PC-9 (cell line): ENCODE results near the gene TRIM6.

Experiments used
- EZH2 ChIP-seq: fragments of 200-600 bp; sonication (generic); IDR thresholded peaks from 2 replicates; pipeline ENCODE4 v1.8.0; 2017; ENCODE audit warnings: antibody characterized with exemption, low read depth
- TF ChIP-seq, protein P1 (sequence below): fragments of 200-600 bp; sonication (generic); conservative IDR thresholded peaks from 2 replicates; pipeline ENCODE4 v1.6.1; 2017; ENCODE audit warnings: mixed run types, antibody characterized with exemption, mild to moderate bottlenecking, moderate library complexity

DNA sequence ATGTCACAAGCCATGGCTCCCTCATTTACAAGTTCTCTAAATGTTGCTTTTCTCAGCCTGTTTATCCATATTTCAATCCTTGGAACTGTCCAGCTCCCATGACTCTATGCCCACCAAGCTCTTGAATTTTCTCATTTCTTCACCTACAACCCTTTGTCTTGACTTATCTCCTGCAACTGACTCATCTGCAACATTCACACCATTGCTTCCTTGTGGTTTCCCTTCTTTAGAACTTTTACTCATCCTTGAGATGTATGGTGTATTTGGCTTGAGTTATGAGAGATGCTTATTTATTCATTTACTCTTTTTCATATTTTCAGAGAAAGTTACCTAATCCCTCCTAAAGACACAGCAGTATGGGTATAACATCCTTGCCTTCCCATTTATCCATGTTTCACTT, 47.1 kb downstream of the TRIM6 start:
- TF ChIP-seq, protein P1, sequence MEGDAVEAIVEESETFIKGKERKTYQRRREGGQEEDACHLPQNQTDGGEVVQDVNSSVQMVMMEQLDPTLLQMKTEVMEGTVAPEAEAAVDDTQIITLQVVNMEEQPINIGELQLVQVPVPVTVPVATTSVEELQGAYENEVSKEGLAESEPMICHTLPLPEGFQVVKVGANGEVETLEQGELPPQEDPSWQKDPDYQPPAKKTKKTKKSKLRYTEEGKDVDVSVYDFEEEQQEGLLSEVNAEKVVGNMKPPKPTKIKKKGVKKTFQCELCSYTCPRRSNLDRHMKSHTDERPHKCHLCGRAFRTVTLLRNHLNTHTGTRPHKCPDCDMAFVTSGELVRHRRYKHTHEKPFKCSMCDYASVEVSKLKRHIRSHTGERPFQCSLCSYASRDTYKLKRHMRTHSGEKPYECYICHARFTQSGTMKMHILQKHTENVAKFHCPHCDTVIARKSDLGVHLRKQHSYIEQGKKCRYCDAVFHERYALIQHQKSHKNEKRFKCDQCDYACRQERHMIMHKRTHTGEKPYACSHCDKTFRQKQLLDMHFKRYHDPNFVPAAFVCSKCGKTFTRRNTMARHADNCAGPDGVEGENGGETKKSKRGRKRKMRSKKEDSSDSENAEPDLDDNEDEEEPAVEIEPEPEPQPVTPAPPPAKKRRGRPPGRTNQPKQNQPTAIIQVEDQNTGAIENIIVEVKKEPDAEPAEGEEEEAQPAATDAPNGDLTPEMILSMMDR: no peak
- TF ChIP-seq EZH2: no peak
